HCT116 (cell line): ENCODE results near the gene HMGA1. TPM values are rescaled to one million over a fixed set of nuclear protein-coding genes. Genes with fewer than 3 reads are reported as not detected.

Source experiments
- ATAC-seq: fragments of 200-7000 bp; cut with Tn5 transposase; 2 replicates; pipeline ENCODE4 v1.9.1; 2020; ENCODE audit warnings: mild to moderate bottlenecking, moderate library complexity
- BruUV-seq: library from RNA; stranded (reverse); fragments of 400-500 nt; replicated peaks from 2 replicates; lab custom pipeline; 2021; lab: Mats Ljungman, UMichigan
- CTCF ChIA-PET: fragments of 300-600 bp; sonication (Branson Sonifier 250); formaldehyde crosslinking; loops from one replicate; lab custom pipeline; 2021; ENCODE audit warnings: antibody characterized with exemption; lab: Charles Lee
- POLR2A ChIA-PET: fragments of 300-600, 350-600 bp; sonication (Branson Sonifier 250); formaldehyde crosslinking; loops from one replicate; lab custom pipeline; 2021; ENCODE audit warnings: antibody characterized with exemption; lab: Charles Lee
- RAD21 ChIA-PET, 2 experiments: fragments of 300-600 bp; sonication (Branson Sonifier 250); formaldehyde crosslinking; loops; one replicate each; lab custom pipeline; 2023; ENCODE audit warnings: low total read pairs in 2 of 2; ENCODE audit not compliant: uncharacterized antibody in 2 of 2, unreplicated experiment in 2 of 2, low non-redundant PET in 1 of 2; lab: Charles Lee
- DNase-seq: peaks from one replicate; pipeline ENCODE4 v3.0.0-alpha.2; 2010; ENCODE audit warnings: low read depth, low spot score
- H2AFZ ChIP-seq: fragments of 200-600 bp; shearing (Covaris generic), sonication (generic); 2 replicates; pipeline ENCODE4 v1.6.1; 2017; ENCODE audit warnings: low read depth, mixed run types, mixed read lengths, antibody characterized with exemption, low read length; ENCODE audit not compliant: poor library complexity, severe bottlenecking
- H3K27ac ChIP-seq: 2 replicates; pipeline ENCODE4 v1.5.1; 2012; ENCODE audit warnings: low read depth, low read length
- H3K27me3 ChIP-seq: fragments of 200-600 bp; sonication (generic); 2 replicates; pipeline ENCODE4 v1.6.1; 2016; ENCODE audit warnings: mixed run types, low read length, mixed read lengths; ENCODE audit not compliant: insufficient read depth
- H3K36me3 ChIP-seq, 2 experiments: fragments of 200-500 bp in 1 of 2; fragments of 200-600 bp in 1 of 2; sonication (Bioruptor generic) in 1 of 2; sonication (generic) in 1 of 2; 2 replicates each; pipeline versions ENCODE4 v1.5.1 to v1.6.1; 2014 to 2016; ENCODE audit warnings: low read length in 2 of 2, inconsistent platforms in 1 of 2, mixed read lengths in 1 of 2, mixed run types in 1 of 2; ENCODE audit not compliant: insufficient read depth in 2 of 2, control insufficient read depth in 1 of 2
- H3K4me1 ChIP-seq, 2 experiments: fragments of 200-600 bp in 1 of 2; sonication (generic) in 1 of 2; 2 replicates each; pipeline versions ENCODE4 v1.5.1 to v1.6.1; 2012 to 2017; ENCODE audit warnings: low read length in 2 of 2, inconsistent platforms in 1 of 2, mild to moderate bottlenecking in 1 of 2, mixed read lengths in 1 of 2, mixed run types in 1 of 2, moderate library complexity in 1 of 2; ENCODE audit not compliant: insufficient read depth in 2 of 2, control insufficient read depth in 1 of 2
- H3K4me2 ChIP-seq: fragments of 200-600 bp; sonication (generic); 2 replicates; pipeline ENCODE4 v1.6.1; 2017; ENCODE audit warnings: mixed run types, low read length, mixed read lengths
- H3K4me3 ChIP-seq, 2 experiments: fragments of 200-600 bp in 1 of 2; sonication (generic) in 1 of 2; replicated peaks in 1 of 2; 2 replicates each; pipeline ENCODE4 v1.5.1; 2011 to 2016; ENCODE audit warnings: low read length in 2 of 2, control low read depth in 1 of 2, low read depth in 1 of 2, mild to moderate bottlenecking in 1 of 2, mixed read lengths in 1 of 2, mixed run types in 1 of 2
- H3K79me2 ChIP-seq: fragments of 200-600 bp; sonication (generic); 2 replicates; pipeline ENCODE4 v1.6.1; 2017; ENCODE audit warnings: mild to moderate bottlenecking, mixed run types, low read length, moderate library complexity, mixed read lengths; ENCODE audit not compliant: insufficient read depth
- H3K9ac ChIP-seq: fragments of 200-600 bp; sonication (generic); 2 replicates; pipeline ENCODE4 v1.6.1; 2016; ENCODE audit warnings: low read length, mixed read lengths
- H3K9me2 ChIP-seq: fragments of 200-600 bp; sonication (generic), shearing (Covaris generic); 2 replicates; pipeline ENCODE4 v1.6.1; 2017; ENCODE audit warnings: mixed run types, mild to moderate bottlenecking, moderate library complexity; ENCODE audit not compliant: insufficient read depth
- H3K9me3 ChIP-seq, 2 experiments: fragments of 200-500 bp in 1 of 2; fragments of 200-600 bp in 1 of 2; sonication (Bioruptor generic) in 1 of 2; sonication (generic) in 1 of 2; 2 replicates each; pipeline ENCODE4 v1.6.1; 2014 to 2017; ENCODE audit warnings: low read length in 2 of 2, mixed read lengths in 2 of 2, inconsistent platforms in 1 of 2, low read depth in 1 of 2, mild to moderate bottlenecking in 1 of 2, mixed run types in 1 of 2, moderate library complexity in 1 of 2; ENCODE audit not compliant: control insufficient read depth in 1 of 2, insufficient read depth in 1 of 2
- H4K20me1 ChIP-seq: fragments of 200-600 bp; sonication (generic), shearing (Covaris generic); 2 replicates; pipeline ENCODE4 v1.6.1; 2017; ENCODE audit warnings: mixed run types, mild to moderate bottlenecking, moderate library complexity; ENCODE audit not compliant: insufficient read depth
- ATF3 ChIP-seq: IDR thresholded peaks from 2 replicates; pipeline ENCODE4 v1.6.1; 2012
- CBX3 ChIP-seq: IDR thresholded peaks from 2 replicates; pipeline ENCODE4 v1.6.1; 2012; ENCODE audit warnings: low read depth
- CTCF ChIP-seq, 3 experiments: fragments of 200-600 bp in 1 of 3; sonication (generic) in 1 of 3; IDR thresholded peaks in 2 of 3; conservative IDR thresholded peaks in 1 of 3; 2 replicates each; pipeline ENCODE4 v1.5.1; 2012 to 2017; ENCODE audit warnings: low read depth in 2 of 3, low read length in 2 of 3, antibody characterized with exemption in 1 of 3, borderline replicate concordance in 1 of 3, control low read depth in 1 of 3, mild to moderate bottlenecking in 1 of 3, mixed read lengths in 1 of 3, mixed run types in 1 of 3, moderate library complexity in 1 of 3; ENCODE audit not compliant: insufficient read depth in 1 of 3
- EGR1 ChIP-seq: IDR thresholded peaks from 2 replicates; pipeline ENCODE4 v1.6.1; 2012; ENCODE audit warnings: low read depth
- FOSL1 ChIP-seq: IDR thresholded peaks from 2 replicates; pipeline ENCODE4 v1.6.1; 2012; ENCODE audit warnings: low read depth
- JUND ChIP-seq: IDR thresholded peaks from 2 replicates; pipeline ENCODE4 v1.6.1; 2012
- RAD21 ChIP-seq: IDR thresholded peaks from 2 replicates; pipeline ENCODE4 v1.6.1; 2012; ENCODE audit warnings: low read depth, mild to moderate bottlenecking
- SRF ChIP-seq: IDR thresholded peaks from 2 replicates; pipeline ENCODE4 v1.6.1; 2012; ENCODE audit warnings: low read depth
- TCF7L2 ChIP-seq: IDR thresholded peaks from 2 replicates; pipeline ENCODE4 v1.7.0; 2011; ENCODE audit warnings: borderline replicate concordance, inconsistent platforms; ENCODE audit not compliant: insufficient read depth, insufficient read length; ENCODE audit errors: extremely low read depth
- YY1 ChIP-seq: IDR thresholded peaks from 2 replicates; pipeline ENCODE4 v1.6.1; 2011; ENCODE audit warnings: low read length, low read depth, moderate library complexity, mild to moderate bottlenecking; ENCODE audit not compliant: insufficient replicate concordance; ENCODE audit errors: extremely low read depth
- intact Hi-C: fragments of 100-400 bp; cut with micrococcal nuclease; formaldehyde crosslinking; loops from 2 replicates; pipeline ENCODE4 v1.10.0; 2022
- total RNA-seq: library from RNA; stranded (reverse); gene quantifications from one replicate; pipeline ENCODE4 v1.2.1, GENCODE V29; 2021; ENCODE audit not compliant: unreplicated experiment

HMGA1 gene
- total RNA-seq, 1 experiment from 2014 or later, result 2,459 TPM

GRCh38 chr6:34232901-34233300 lies 3.8 kb upstream of the HMGA1 start:
- H4K20me1 ChIP-seq, result no peaks in the 10 kb centered on the region
- H3K79me2 ChIP-seq, result peaks cover 10% of the 10 kb centered on the region
- intact Hi-C loops, result no loop called here
- BruUV-seq, result no TSS peak
- RAD21 ChIA-PET, result no interaction called here
- no peaks in the 10 kb centered on the region for H3K9me2 ChIP-seq
- no peak overlapping the region for H2AFZ ChIP-seq
- DNase-seq (no peak), ATAC-seq (no peak)
- 0 out of 2 replicates have a peak overlapping the region, but pooled peaks have one; percentile 0 for H3K4me2 ChIP-seq
- H3K9me3 ChIP-seq, result no peaks in the 10 kb centered on the region
- POLR2A ChIA-PET, result interaction anchor here (1.0 to 4.2 kb wide), 5 partner anchors 9 to 69 kb away, joined by 3 to 21 read pairs (median 7); no protein-coding TSS in a partner anchor
- H3K4me3 ChIP-seq, result no peak overlapping the region
- H3K9ac ChIP-seq, result no peak overlapping the region
- H3K4me1 ChIP-seq, result peaks cover 36 to 87% of the 10 kb centered on the region in 2 experiments
- peaks cover 0 to 3% of the 10 kb centered on the region in 2 experiments; a peak in 1 of 4 replicates for H3K36me3 ChIP-seq
- no peak for TF ChIP-seq CBX3
- TF ChIP-seq YY1, result no peak
- no peak for TF ChIP-seq TCF7L2
- H3K27me3 ChIP-seq, result no peaks in the 10 kb centered on the region
- CTCF ChIA-PET, result interaction anchor here (1.3 kb wide), 1 partner anchor 31 kb away, joined by 3 read pairs; no protein-coding TSS in a partner anchor
- no peak overlapping the region for H3K27ac ChIP-seq

- no TSS peak for BruUV-seq
- H3K4me1 ChIP-seq, result peaks cover 31 to 81% of the 10 kb centered on the region in 2 experiments
- RAD21 ChIA-PET, result no interaction called here
- H2AFZ ChIP-seq, result no peak overlapping the region
- H4K20me1 ChIP-seq, result no peaks in the 10 kb centered on the region
- H3K4me2 ChIP-seq, result no peak overlapping the region
- H3K79me2 ChIP-seq, result peaks cover 19% of the 10 kb centered on the region
- H3K9me2 ChIP-seq, result no peaks in the 10 kb centered on the region
- CTCF ChIA-PET, result interaction anchor here (1.8 kb wide), 1 partner anchor 38 kb away, joined by 6 read pairs; no protein-coding TSS in a partner anchor
- intact Hi-C loops, result no loop called here
- TF ChIP-seq ATF3, result no peak
- no peak for TF ChIP-seq FOSL1
- TF ChIP-seq EGR1, result no peak
- no peak for TF ChIP-seq SRF
- TF ChIP-seq YY1, result no peak
- TF ChIP-seq CTCF (IDR thresholded peaks at IDR 0.05 in 2 of 3, conservative IDR thresholded peaks at IDR 0.05 in 1 of 3; ENCODE audit: borderline replicate concordance in 1 of 3, insufficient read depth in 1 of 3, low read depth in 2 of 3, low read length in 2 of 3), result no peak
- TF ChIP-seq JUND, result no peak
- TF ChIP-seq RAD21, result no peak
- DNase-seq (no peak), ATAC-seq (no peak)
- POLR2A ChIA-PET, result interaction anchor here (1.1 to 4.2 kb wide), 4 partner anchors 9 to 32 kb away, joined by 4 to 21 read pairs (median 12); no protein-coding TSS in a partner anchor
- H3K4me3 ChIP-seq, result no peak overlapping the region
- H3K36me3 ChIP-seq, result peaks cover 0 to 12% of the 10 kb centered on the region in 2 experiments; a peak in 2 of 4 replicates
- peak overlapping the region; percentile 87; the same call in 1 of the 2 replicates for H3K9ac ChIP-seq
- H3K9me3 ChIP-seq, result no peaks in the 10 kb centered on the region
- no peaks in the 10 kb centered on the region for H3K27me3 ChIP-seq
- H3K27ac ChIP-seq, result peak overlapping the region; percentile 68
Observed at GRCh38 chr6:34233867-34234266, 2.8 kb upstream of the HMGA1 start.
